ENCODE results near the gene IFNG-AS1.

GRCh38 chr12:67952787-67953186, 36.5 kb upstream of the IFNG-AS1 start:
- no peak for TF ChIP-seq CTCF (IDR thresholded peaks at IDR 0.05)
- no peak for TF ChIP-seq POLR2A (IDR thresholded peaks at IDR 0.05)
- TF ChIP-seq POLR2AphosphoS5 (IDR thresholded peaks at IDR 0.05): no peak

Data from gastroesophageal sphincter (tissue), 3 donors.